ENCODE measurements around the gene LPP.

LPP gene

DNA sequence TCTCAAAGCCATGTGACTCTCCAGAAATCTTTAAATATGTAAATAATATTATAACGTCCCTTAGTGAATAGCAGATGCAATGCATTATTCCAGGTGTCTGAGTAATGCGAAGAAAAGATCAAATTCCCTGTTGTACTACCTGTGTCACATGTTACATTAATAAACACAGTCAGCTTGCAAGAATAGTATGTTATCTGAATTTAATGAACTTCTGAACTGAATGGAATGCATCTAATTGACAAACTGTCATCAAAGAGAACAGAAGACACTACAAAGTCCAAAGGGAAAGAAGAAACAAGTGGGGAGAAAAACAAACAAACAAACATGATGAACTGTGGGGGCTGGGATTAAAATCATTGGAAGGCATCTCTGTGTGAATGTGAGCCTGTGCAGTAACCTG is 508.8 kb downstream of the LPP start:
- no peak for DNase-seq

GRCh38 chr3:188663839-188664238 is 509.9 kb downstream of the LPP start:
- DNase-seq, result no peak

- DNase-seq, result no peak
Measured at GRCh38 chr3:188664795-188665194, 510.8 kb downstream of the LPP start.

DNA sequence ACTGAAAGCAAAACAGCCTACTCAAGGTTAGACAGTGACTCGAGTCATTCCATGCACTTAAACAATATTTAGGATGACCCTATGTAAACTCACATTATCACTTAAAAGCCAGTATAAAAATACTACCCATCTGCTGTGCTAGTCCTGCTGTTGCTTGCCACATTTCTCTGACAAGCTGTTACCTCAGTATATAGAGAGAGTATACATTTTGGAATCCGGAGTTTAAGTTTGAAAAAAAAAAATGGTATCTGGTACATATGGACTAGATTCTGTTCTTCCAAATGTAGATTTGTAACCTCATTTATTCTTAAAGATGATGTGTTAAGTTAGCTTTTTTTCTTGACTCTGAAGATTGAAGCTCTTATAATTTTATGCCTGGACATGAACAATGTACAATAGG is 514.0 kb downstream of the LPP start:
- DNase-seq, result no peak

DNA sequence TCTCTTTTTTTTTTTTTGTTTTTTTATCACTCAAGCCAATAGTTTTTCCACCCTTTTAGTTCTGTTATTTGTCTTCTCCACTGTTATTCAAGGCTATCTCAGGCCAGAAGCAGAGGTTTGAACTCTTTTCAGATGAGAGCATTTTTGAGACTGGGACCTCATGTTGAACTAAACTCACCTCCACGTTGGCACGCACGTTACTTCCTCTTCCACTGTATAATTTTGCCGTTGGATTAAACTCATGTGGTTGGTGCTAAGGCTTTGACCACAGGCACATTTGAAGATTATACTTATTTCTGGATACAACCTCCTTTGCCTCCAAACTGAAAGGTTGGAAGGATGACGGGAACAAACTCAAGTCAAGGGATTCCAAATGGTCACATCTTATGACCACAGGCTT is 516.5 kb downstream of the LPP start:
- no peak for DNase-seq

GRCh38 chr3:188671971-188672370 is 518.0 kb downstream of the LPP start:
- DNase-seq, result no peak

- no peak for DNase-seq
Measured at GRCh38 chr3:188672840-188673239, 518.9 kb downstream of the LPP start.

- no peak for DNase-seq
Measured at GRCh38 chr3:188673646-188674186, 519.8 kb downstream of the LPP start.

DNA sequence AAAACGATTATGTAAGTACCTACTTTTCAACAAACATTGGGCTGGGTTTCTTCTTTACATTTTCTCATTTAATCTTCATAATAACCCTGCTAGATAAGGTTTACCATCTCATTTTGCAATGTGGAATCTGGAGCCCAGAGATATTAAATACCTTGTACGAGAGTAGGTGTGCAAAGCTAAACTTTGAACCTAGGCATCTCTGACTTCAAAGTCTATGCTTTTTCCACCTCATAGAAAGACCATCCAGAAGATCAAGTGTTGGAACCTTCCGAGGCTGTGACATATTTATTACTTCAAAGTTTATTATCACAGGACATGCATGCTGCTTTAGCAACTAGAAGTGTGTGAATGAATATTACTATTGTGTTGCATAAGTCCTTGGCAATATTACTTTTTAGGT is 520.6 kb downstream of the LPP start:
- no peak for DNase-seq

- DNase-seq, result no peak
Measured at GRCh38 chr3:188677344-188677743, 523.4 kb downstream of the LPP start.

DNA sequence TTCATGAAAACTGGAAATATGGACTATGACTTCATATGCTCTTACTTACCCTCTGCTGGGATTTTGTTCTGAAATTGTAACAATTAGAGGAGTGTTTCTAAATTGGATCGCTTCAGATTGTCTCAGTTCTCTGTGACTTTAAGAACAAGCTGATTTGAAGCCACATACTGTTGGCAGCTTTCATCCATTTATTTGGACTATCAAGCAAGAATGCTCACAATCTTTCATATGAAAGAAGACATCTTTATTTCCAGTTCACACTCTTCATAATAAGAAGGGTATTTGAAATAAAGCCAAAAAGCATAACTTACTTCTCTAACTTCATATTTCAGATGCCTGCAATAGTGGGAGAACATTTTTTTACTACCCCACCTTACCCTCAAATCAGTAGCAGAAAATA is 526.2 kb downstream of the LPP start:
- DNase-seq, result no peak

DNA sequence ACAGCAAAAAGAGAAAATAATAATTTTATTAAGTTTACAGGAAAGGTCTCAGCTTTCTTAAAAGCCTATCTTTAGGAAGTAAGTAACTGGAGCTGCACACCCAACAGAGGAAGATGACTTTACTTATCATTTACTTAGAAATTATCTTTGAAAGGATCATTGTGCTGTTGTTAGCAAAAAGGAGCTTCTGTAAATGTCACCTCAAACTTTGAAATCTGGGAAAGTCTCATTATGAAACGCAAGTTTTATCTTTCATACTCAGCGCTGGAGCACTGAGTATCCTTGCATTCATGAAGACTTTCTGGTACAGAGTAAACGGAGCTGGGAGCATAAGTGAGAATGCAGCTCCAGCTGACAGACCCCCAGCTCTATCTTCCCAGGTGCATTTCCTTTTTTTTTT is 526.6 kb downstream of the LPP start:
- no peak for DNase-seq

GRCh38 chr3:188682316-188682715 is 528.4 kb downstream of the LPP start:
- DNase-seq, result no peak

GRCh38 chr3:188683032-188683521 is 529.1 kb downstream of the LPP start:
- DNase-seq, result peak; percentile 69

DNA sequence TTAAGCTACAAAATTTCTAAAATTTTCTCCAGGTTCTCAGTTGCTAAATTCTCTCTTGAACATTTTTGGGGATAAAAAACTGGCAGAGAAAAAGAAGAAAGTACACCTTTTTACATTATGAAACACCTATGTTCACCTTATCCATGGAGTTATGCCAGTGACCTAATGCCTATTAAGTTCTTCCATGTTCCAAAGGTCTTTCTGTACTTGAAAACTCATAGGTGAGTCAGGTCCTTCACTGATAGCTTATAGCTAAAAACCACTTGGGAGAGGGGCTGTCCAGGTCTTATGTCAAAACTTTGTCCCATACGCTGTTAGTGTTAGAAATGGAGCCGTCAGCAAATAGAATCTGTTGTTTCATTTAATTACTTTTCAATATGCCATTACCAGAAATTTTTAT is 530.3 kb downstream of the LPP start:
- DNase-seq, result no peak

- no peak for DNase-seq
Measured at GRCh38 chr3:188685789-188686188, 531.8 kb downstream of the LPP start.

DNA sequence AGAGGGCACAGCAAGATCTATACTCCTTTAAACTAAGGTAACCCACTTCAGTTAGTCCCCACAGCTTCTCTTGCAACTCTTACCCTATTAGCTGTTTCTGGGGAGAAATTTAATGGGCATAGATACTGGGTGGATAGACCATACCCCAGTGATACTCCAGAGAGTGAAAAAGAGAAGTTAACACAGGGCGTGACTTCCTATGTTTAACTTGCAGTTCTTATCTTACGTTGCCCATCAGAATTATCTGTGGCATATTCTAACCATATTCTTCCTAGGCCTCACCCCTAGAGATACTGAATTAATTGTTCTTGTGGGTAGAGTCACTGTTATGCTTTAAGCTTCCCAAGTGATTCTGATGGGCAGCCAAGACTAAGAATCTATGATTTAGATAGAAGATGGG is 532.4 kb downstream of the LPP start:
- no peak for DNase-seq

DNA sequence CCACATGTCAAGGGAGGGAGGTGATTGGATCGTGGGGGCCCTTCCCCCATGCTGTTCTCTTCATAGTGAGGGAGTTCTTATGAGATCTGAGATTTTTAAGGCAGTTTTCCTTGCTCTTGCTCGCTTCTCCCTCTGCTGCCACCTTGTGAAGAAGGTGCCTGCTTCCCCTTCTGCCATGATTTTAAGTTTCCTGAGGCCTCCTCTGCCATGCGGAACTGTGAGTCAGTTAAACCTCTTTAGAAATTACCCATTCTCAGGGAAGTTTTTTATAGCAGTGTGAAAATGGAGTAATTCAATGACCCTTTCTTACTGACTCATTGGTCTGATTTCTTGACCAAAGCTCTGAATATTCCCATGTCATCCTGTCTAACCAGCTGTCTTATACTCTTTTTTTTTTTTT is 533.4 kb downstream of the LPP start:
- DNase-seq, result no peak

- DNase-seq, result no peak
Measured at GRCh38 chr3:188689101-188689574, 535.2 kb downstream of the LPP start.

GRCh38 chr3:188690064-188690463 is 536.1 kb downstream of the LPP start:
- no peak for DNase-seq

- no peak for DNase-seq
Measured at GRCh38 chr3:188691004-188691403, 537.0 kb downstream of the LPP start.

GRCh38 chr3:188691665-188692064 is 537.7 kb downstream of the LPP start:
- no peak for DNase-seq

DNA sequence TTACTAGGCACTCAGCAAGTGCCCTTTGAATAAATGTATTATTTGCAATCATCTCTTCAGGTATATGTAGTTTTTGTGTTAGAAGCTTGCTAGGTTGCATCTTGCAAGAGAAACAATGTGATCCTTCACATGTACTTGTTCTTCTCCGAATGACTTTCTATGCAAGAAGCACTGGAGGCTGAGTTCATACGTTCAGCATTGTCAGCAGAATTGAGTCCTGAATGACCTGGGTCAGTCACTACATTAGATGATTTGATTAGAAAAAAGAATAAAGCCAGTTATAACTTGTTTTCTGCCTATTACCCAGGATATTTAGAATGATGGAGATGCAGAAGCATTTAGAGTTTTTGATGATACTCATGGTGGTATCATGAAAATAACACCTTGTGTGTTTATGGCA is 538.7 kb downstream of the LPP start:
- no peak for DNase-seq

GRCh38 chr3:188693435-188693834 is 539.5 kb downstream of the LPP start:
- no peak for DNase-seq

- DNase-seq, result no peak
Measured at GRCh38 chr3:188695241-188695640, 541.3 kb downstream of the LPP start.

DNA sequence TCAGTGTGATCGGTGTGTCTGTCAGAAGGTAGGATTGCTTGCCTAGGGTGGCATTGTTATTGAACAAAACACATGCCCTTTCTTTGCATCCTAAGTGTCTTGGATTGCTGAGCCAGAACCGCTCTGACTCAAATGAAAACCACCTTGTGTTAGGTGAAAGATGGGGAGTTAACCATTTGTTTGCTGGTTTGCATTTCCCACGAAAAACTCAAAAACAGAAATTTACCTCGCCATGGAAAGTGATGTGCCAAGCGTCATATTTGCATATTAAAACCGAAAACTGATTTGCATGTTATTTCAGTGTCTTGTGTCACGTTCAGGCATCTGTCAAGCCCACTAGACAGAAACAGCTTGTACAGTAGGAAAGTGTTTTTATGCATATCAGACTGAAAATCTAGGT is 543.2 kb downstream of the LPP start:
- peak; percentile 50 for DNase-seq
